Right renal cortex interstitium (tissue), 3 donors: ENCODE results near the gene SRCAP. TPM values are rescaled to one million over a fixed set of nuclear protein-coding genes. Genes with fewer than 3 reads are reported as not detected.
"Not testable (repeated sequence)": the region's sequence is repeated elsewhere in the genome, so short reads cannot be mapped to it uniquely, and the experiment has no call there.

ENCODE experiments used
- DNase-seq, 3 donors: peaks; one replicate each; pipeline ENCODE4 v3.0.0-alpha.2; 2013; ENCODE audit warnings: low read depth in 3 of 3, low spot score in 2 of 3
- polyA plus RNA-seq, 3 donors: library from polyadenylated mRNA; unstranded; fragments of 120-200 nt; gene quantifications; one replicate each; pipeline ENCODE4 v1.2.1, GENCODE V29; 2013; ENCODE audit not compliant: insufficient read length in 3 of 3

Gene SRCAP
- polyA plus RNA-seq, 3 donors = 27.6 to 31.4 (median 28.2) TPM

GRCh38 chr16:30697264-30698138 is 1.5 kb upstream of the SRCAP start:
- DNase-seq = peak in 2 of 3 donors; percentile 12 to 15

GRCh38 chr16:30698139-30698815 is 694 bp upstream of the SRCAP start:
- peak; percentile 88 to 93 (median 91) for DNase-seq

DNA sequence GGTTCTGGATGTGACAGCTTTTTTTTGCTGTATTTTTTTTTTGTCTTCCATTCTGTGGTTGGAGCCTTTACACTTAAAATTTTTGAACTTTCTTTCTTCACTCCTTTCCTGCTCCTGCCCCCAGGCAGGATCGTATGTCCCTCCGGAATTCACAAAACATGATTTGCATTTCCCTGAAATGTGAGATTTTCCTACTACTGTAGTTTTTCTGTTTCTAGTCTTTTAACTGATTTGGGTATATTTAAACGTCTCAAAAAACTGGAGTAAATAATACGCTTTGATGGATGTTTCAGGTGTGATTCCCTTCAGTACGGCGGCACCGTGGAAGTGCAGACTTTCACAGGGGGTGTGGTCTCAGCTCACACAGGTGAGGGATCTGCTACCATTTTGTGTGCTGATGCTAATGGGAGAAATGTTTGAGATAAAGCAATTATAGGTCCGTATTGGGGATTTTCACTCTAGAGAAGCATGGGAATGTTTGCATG is 686 bp downstream of the SRCAP start:
- DNase-seq = no peak

DNA sequence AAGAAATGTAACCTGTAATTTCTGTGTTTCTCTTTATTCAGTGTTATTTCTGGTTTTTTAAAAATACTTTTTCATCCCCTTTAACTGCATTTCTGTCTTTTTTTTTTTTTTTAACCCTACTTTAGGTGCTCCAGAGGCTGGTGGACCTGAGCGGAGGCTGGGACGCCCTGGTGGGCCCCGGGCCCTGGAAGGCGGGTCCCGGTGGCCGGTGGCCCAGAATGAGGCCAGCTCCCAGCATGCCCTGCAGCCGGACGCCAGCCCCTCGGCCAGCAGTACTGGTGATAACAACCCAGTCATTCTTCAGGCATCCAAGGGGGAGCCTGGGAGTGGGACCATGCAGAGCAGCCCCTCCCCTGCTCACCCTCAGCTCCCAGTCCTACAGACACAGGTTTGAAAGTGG is 1.5 kb downstream of the SRCAP start:
- DNase-seq = no peak

- no peak for DNase-seq
These were observed 2.0 kb downstream of the SRCAP start for GRCh38 chr16:30700971-30701370.

DNA sequence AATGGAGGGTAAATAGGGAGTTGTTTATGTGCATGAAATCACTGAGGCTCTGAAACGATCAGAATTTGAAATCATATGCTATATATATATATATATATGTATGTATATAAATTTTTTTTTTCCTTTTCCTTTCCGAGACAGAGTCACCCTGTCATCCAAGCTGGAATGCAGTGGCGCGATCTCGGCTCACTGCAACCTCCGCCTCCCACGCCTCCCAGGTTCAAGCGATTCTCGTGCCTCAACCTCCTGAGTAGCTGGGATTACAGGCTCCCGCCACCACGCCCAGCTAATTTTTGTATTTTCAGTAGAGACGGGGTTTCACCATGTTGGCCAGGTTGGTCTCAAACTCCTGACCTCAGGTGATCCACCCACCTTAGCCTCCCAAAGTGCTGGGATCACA is 4.1 kb downstream of the SRCAP start:
- DNase-seq = not testable (repeated sequence)

- no peak for DNase-seq
These were observed 5.0 kb downstream of the SRCAP start for GRCh38 chr16:30703971-30704370.

- no peak for DNase-seq
These were observed 7.1 kb downstream of the SRCAP start for GRCh38 chr16:30706046-30706445.

DNA sequence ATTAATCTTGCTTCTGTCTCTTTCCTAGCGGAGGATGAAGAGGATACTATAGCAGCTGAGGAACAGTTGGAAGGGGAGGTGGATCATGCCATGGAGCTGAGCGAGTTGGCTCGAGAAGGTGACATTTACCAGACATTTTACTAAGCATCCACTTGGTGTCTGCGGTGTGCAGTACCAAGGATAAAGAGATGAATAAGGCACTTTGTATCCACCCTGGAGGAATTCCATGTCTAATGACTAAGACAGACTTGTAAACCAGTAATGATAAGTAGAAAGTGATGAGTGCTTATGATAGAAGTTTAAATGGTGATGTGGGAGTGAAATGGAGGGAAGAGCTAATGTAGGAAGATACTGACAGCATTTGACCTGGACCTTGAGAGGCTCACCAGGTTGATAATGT is 12.0 kb downstream of the SRCAP start:
- DNase-seq = no peak

GRCh38 chr16:30711712-30712111 is 12.7 kb downstream of the SRCAP start:
- no peak for DNase-seq

GRCh38 chr16:30715750-30716445 is 16.9 kb downstream of the SRCAP start:
- DNase-seq = no peak

- no peak for DNase-seq
These were observed 21.1 kb downstream of the SRCAP start for GRCh38 chr16:30720086-30720485.

- no peak for DNase-seq
These were observed 21.7 kb downstream of the SRCAP start for GRCh38 chr16:30720694-30721093.

DNA sequence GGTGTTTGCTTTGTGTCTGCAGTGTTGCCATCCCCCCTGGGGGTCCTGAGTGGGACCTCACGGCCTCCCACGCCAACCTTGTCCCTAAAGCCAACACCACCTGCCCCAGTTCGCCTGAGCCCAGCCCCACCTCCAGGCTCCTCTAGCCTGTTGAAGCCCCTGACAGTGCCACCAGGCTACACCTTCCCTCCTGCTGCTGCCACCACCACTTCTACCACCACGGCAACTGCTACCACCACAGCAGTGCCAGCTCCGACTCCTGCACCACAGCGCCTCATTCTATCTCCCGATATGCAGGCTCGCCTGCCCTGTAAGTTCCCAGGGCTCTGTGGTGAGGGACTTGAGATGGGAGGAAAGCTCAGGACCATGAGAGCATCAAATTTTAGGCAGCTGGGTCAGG is 22.2 kb downstream of the SRCAP start:
- no peak for DNase-seq

DNA sequence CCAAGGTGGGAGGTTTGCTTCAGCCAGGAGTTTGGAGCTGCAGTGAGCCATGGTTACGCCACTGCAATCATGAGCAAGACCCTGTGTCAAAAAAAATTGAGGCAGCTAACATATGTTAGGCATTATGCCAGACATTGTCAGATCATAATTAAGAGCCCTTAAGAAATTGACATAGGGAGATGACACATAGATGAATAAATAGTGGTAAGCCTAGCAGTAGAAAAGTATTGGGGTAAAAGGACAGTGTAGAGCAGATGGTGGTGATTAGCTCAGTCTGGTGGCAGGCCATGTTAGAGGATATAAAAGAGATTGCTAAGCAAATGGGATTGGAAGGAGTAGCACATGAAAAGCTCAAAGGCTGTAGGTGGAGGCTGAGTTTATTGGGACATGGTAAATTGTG is 22.6 kb downstream of the SRCAP start:
- DNase-seq = no peak

DNA sequence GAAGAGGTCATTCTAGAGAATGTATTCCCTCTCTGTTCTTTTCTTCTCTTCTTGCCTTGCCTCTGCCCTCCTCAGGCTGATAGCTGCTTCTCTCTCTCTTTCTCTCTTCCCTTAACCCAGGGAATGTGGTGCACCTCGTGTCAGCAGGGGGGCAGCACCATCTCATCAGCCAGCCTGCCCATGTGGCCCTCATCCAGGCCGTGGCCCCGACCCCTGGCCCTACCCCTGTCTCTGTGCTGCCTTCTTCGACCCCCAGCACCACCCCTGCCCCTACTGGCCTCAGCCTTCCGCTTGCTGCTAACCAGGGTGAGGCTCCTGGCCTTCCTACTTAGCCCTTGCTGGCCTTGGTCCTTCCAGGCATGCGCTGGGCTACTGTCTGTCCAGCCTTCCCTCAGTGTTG is 23.5 kb downstream of the SRCAP start:
- no peak for DNase-seq

GRCh38 chr16:30722916-30723315 is 23.9 kb downstream of the SRCAP start:
- DNase-seq = no peak

- no peak for DNase-seq
These were observed 24.9 kb downstream of the SRCAP start for GRCh38 chr16:30723725-30724355.

- no peak for DNase-seq
These were observed 25.9 kb downstream of the SRCAP start for GRCh38 chr16:30724641-30725417.

- no peak for DNase-seq
These were observed 26.4 kb downstream of the SRCAP start for GRCh38 chr16:30725418-30725792.
